Esophagus squamous epithelium (tissue), 4 donors: ENCODE data around the gene CDS2.

Experiments used
- CTCF ChIP-seq, 6 experiments: fragments of 450-650 bp in 4 of 6; fragments of 200-600 bp in 2 of 6; sonication (generic) in 2 of 6; IDR thresholded peaks; one replicate each; pipeline ENCODE4 v1.5.1; 2016 to 2019; ENCODE audit warnings: antibody characterized with exemption in 6 of 6, mild to moderate bottlenecking in 4 of 6, moderate library complexity in 4 of 6
- POLR2A ChIP-seq, 4 donors: fragments of 450-650 bp; IDR thresholded peaks; one replicate each; pipeline ENCODE4 v1.6.1; 2017; ENCODE audit warnings: antibody characterized with exemption in 4 of 4, mild to moderate bottlenecking in 4 of 4, moderate library complexity in 3 of 4

- TF ChIP-seq CTCF (IDR thresholded peaks at IDR 0.05): no peak
- no peak for TF ChIP-seq POLR2A (IDR thresholded peaks at IDR 0.05)
Measured at GRCh38 chr20:5140195-5140594, 13.4 kb downstream of the CDS2 start.
